Fibroblast of lung (primary cell): ENCODE measurements around the gene UNC13B.

ENCODE experiments used
- CTCF ChIP-seq, 2 donors: IDR thresholded peaks in 1 of 2; conservative IDR thresholded peaks in 1 of 2; 1 replicate in 1 of 2; 2 replicates in 1 of 2; pipeline ENCODE4 v1.5.1; 2011 to 2012; ENCODE audit warnings: low read length in 2 of 2, control low read depth in 1 of 2, inconsistent platforms in 1 of 2, low read depth in 1 of 2, mild to moderate bottlenecking in 1 of 2
- EZH2 ChIP-seq: IDR thresholded peaks from 2 replicates; pipeline ENCODE4 v1.5.1; 2012; ENCODE audit warnings: low read length, control low read depth, mild to moderate bottlenecking; ENCODE audit errors: missing control alignments

GRCh38 chr9:35294556-35294955 lies 132.7 kb downstream of the UNC13B start:
- no peak for TF ChIP-seq CTCF (conservative IDR thresholded peaks at IDR 0.05 in 1 of 2, IDR thresholded peaks at IDR 0.05 in 1 of 2; ENCODE audit: low read depth in 1 of 2, low read length in 2 of 2)
- no peak for TF ChIP-seq EZH2
